H1 (cell line): ENCODE results near the gene MYPN. TPM values are rescaled to one million over a fixed set of nuclear protein-coding genes. Genes with fewer than 3 reads are reported as not detected.

ENCODE experiments used
- CTCF ChIA-PET: fragments of 300-600 bp; sonication (Branson Sonifier 250); formaldehyde crosslinking; loops from one replicate; lab custom pipeline; 2021; ENCODE audit not compliant: partially characterized antibody; lab: Charles Lee
- POLR2A ChIA-PET: fragments of 300-600 bp; sonication (Branson Sonifier 250); formaldehyde crosslinking; loops from one replicate; lab custom pipeline; 2021; ENCODE audit warnings: inconsistent platforms; ENCODE audit not compliant: partially characterized antibody; lab: Charles Lee
- DNase-seq, 2 experiments: peaks; one replicate each; pipeline versions ENCODE4 v3.0.0 to v3.0.0-alpha.2; 2010 to 2022; ENCODE audit warnings: low spot score in 2 of 2, low read depth in 1 of 2, mixed read lengths in 1 of 2
- FAIRE-seq: peaks from 2 replicates; lab custom pipeline; 2011; peaks lifted over from hg19 to GRCh38; lab: Jason Lieb, UNC
- H2AFZ ChIP-seq: 2 replicates; pipeline ENCODE4 v1.8.1; 2012; ENCODE audit warnings: low read length, inconsistent platforms
- H2AK5ac ChIP-seq: 2 replicates; pipeline ENCODE4 v1.6.1; 2013; ENCODE audit warnings: low read depth, low read length
- H2BK120ac ChIP-seq: replicated peaks from 2 replicates; pipeline ENCODE3; 2013; ENCODE audit warnings: low read depth, low read length, inconsistent platforms
- H2BK12ac ChIP-seq: 2 replicates; pipeline ENCODE4 v1.6.1; 2013; ENCODE audit warnings: low read depth, low read length
- H2BK15ac ChIP-seq: 2 replicates; pipeline ENCODE4 v1.6.1; 2013; ENCODE audit warnings: low read length
- H2BK20ac ChIP-seq: 2 replicates; pipeline ENCODE4 v1.6.1; 2013; ENCODE audit warnings: low read length
- H2BK5ac ChIP-seq: 2 replicates; pipeline ENCODE4 v1.6.1; 2013; ENCODE audit warnings: low read depth, low read length
- H3K14ac ChIP-seq: 2 replicates; pipeline ENCODE4 v1.6.1; 2013; ENCODE audit warnings: inconsistent platforms; ENCODE audit not compliant: insufficient read length
- H3K18ac ChIP-seq: 2 replicates; pipeline ENCODE4 v1.6.1; 2013; ENCODE audit warnings: low read length; ENCODE audit errors: extremely low read depth
- H3K23ac ChIP-seq: 2 replicates; pipeline ENCODE4 v1.6.1; 2013; ENCODE audit warnings: inconsistent platforms; ENCODE audit not compliant: insufficient read length
- H3K23me2 ChIP-seq: 2 replicates; pipeline ENCODE4 v1.6.1; 2013; ENCODE audit warnings: low read depth, low read length
- H3K27ac ChIP-seq: 2 replicates; pipeline ENCODE4 v1.6.1; 2011; ENCODE audit warnings: low read depth, low read length, inconsistent platforms
- H3K27me3 ChIP-seq, 4 experiments: replicated peaks in 1 of 4; 1 replicate in 1 of 4; 2 replicates in 3 of 4; pipeline versions ENCODE4 v1.6.1 to v1.8.1; 2011 to 2013; ENCODE audit warnings: low read length in 3 of 4, mild to moderate bottlenecking in 3 of 4, inconsistent platforms in 2 of 4, mixed read lengths in 2 of 4, moderate library complexity in 1 of 4; ENCODE audit not compliant: control insufficient read depth in 3 of 4, insufficient read depth in 3 of 4; ENCODE audit errors: extremely low read depth in 1 of 4
- H3K36me3 ChIP-seq, 4 experiments: 2 replicates each; pipeline versions ENCODE4 v1.6.1 to v1.8.1; 2011 to 2013; ENCODE audit warnings: mild to moderate bottlenecking in 4 of 4, low read length in 3 of 4, moderate library complexity in 2 of 4, control low read depth in 1 of 4, inconsistent platforms in 1 of 4; ENCODE audit not compliant: insufficient read depth in 4 of 4, control insufficient read depth in 2 of 4
- H3K4ac ChIP-seq: replicated peaks from 2 replicates; pipeline ENCODE3; 2013; ENCODE audit warnings: low read length, low read depth, mixed read lengths, inconsistent platforms; ENCODE audit not compliant: insufficient read length
- H3K4me1 ChIP-seq, 4 experiments: replicated peaks in 1 of 4; 1 replicate in 1 of 4; 2 replicates in 3 of 4; pipeline versions ENCODE4 v1.6.1 to v1.8.1; 2011 to 2013; ENCODE audit warnings: low read length in 3 of 4, inconsistent platforms in 2 of 4, mixed read lengths in 1 of 4; ENCODE audit not compliant: insufficient read depth in 4 of 4, control insufficient read depth in 3 of 4
- H3K4me2 ChIP-seq, 2 experiments: 2 replicates each; pipeline versions ENCODE4 v1.6.1 to v1.8.1; 2011 to 2013; ENCODE audit warnings: low read depth in 2 of 2, low read length in 2 of 2, control low read depth in 1 of 2, inconsistent platforms in 1 of 2, mild to moderate bottlenecking in 1 of 2; ENCODE audit not compliant: insufficient read depth in 1 of 2
- H3K4me3 ChIP-seq, 4 experiments: fragments of 200-600, 300-600 bp in 1 of 4; sonication (generic), shearing (Covaris generic), sonication (Bioruptor Twin) in 1 of 4; 2 replicates each; pipeline versions ENCODE4 v1.5.1 to v1.8.1; 2011 to 2016; ENCODE audit warnings: low read length in 4 of 4, low read depth in 3 of 4, control low read depth in 2 of 4, inconsistent platforms in 2 of 4, mild to moderate bottlenecking in 2 of 4, mixed read lengths in 1 of 4, moderate library complexity in 1 of 4; ENCODE audit not compliant: insufficient read depth in 2 of 4; ENCODE audit errors: extremely low read depth in 1 of 4
- H3K56ac ChIP-seq: replicated peaks from 2 replicates; pipeline ENCODE3; 2013; ENCODE audit warnings: low read depth, mild to moderate bottlenecking, mixed read lengths, low read length, inconsistent platforms; ENCODE audit not compliant: insufficient read length
- H3K79me1 ChIP-seq: 2 replicates; pipeline ENCODE4 v1.6.1; 2013; ENCODE audit warnings: low read depth, low read length, control low read depth
- H3K79me2 ChIP-seq, 2 experiments: 2 replicates each; pipeline versions ENCODE4 v1.6.1 to v1.8.1; 2012 to 2013; ENCODE audit warnings: low read length in 2 of 2, mild to moderate bottlenecking in 2 of 2, inconsistent platforms in 1 of 2; ENCODE audit not compliant: insufficient read depth in 2 of 2, control insufficient read depth in 1 of 2
- H3K9ac ChIP-seq, 4 experiments: replicated peaks in 1 of 4; 1 replicate in 1 of 4; 2 replicates in 3 of 4; pipeline versions ENCODE4 v1.6.1 to v1.8.1; 2011 to 2013; ENCODE audit warnings: low read depth in 3 of 4, low read length in 3 of 4, control low read depth in 2 of 4, mild to moderate bottlenecking in 2 of 4, moderate library complexity in 2 of 4, inconsistent platforms in 1 of 4; ENCODE audit errors: extremely low read depth in 1 of 4
- H3K9me3 ChIP-seq, 2 experiments: 2 replicates each; pipeline versions ENCODE4 v1.6.1 to v1.8.1; 2012 to 2013; ENCODE audit warnings: mild to moderate bottlenecking in 2 of 2, moderate library complexity in 2 of 2, control low read depth in 1 of 2, inconsistent platforms in 1 of 2, low read depth in 1 of 2, low read length in 1 of 2, mixed read lengths in 1 of 2; ENCODE audit not compliant: insufficient read depth in 2 of 2
- H4K20me1 ChIP-seq, 2 experiments: replicated peaks in 1 of 2; 2 replicates each; pipeline versions ENCODE3 to v1.8.1; 2011 to 2013; ENCODE audit warnings: inconsistent platforms in 2 of 2, low read length in 2 of 2, mild to moderate bottlenecking in 1 of 2; ENCODE audit not compliant: insufficient read depth in 2 of 2, control insufficient read depth in 1 of 2
- H4K5ac ChIP-seq: 2 replicates; pipeline ENCODE4 v1.6.1; 2013; ENCODE audit warnings: low read length, low read depth, mixed read lengths, inconsistent platforms; ENCODE audit not compliant: insufficient read length
- H4K8ac ChIP-seq: 2 replicates; pipeline ENCODE4 v1.8.0; 2013; ENCODE audit warnings: mild to moderate bottlenecking, moderate library complexity, low read length, inconsistent platforms; ENCODE audit not compliant: insufficient read depth; ENCODE audit errors: extremely low read depth
- H4K91ac ChIP-seq: replicated peaks from 2 replicates; pipeline ENCODE3; 2013; ENCODE audit warnings: low read length, mixed read lengths, inconsistent platforms; ENCODE audit not compliant: insufficient read length
- BRCA1 ChIP-seq: IDR thresholded peaks from 2 replicates; pipeline ENCODE4 v1.6.1; 2012; ENCODE audit warnings: low read depth, low read length, improper control_type of control experiment
- CBX5 ChIP-seq: fragments of 300-800, 300-1000 bp; sonication (generic); IDR thresholded peaks from 2 replicates; pipeline ENCODE4 v1.7.1; 2016; ENCODE audit warnings: antibody characterized with exemption, low read length, low read depth
- CHD2 ChIP-seq: IDR thresholded peaks from 2 replicates; pipeline ENCODE4 v1.6.1; 2012; ENCODE audit warnings: low read length, improper control_type of control experiment
- CTCF ChIP-seq, 3 experiments: IDR thresholded peaks; 1 replicate in 2 of 3; 2 replicates in 1 of 3; pipeline versions ENCODE4 v1.5.1 to v1.6.1; 2011; ENCODE audit warnings: low read length in 3 of 3, mild to moderate bottlenecking in 3 of 3, inconsistent platforms in 2 of 3, low read depth in 1 of 3, moderate library complexity in 1 of 3; ENCODE audit not compliant: insufficient read depth in 1 of 3; ENCODE audit errors: control extremely low read depth in 1 of 3
- JUN ChIP-seq: IDR thresholded peaks from 2 replicates; pipeline ENCODE4 v1.6.1; 2011; ENCODE audit warnings: low read depth, mild to moderate bottlenecking, improper control_type of control experiment, low read length
- JUND ChIP-seq: IDR thresholded peaks from 2 replicates; pipeline ENCODE4 v1.6.1; 2011; ENCODE audit warnings: mild to moderate bottlenecking, improper control_type of control experiment, low read length
- KDM4A ChIP-seq: IDR thresholded peaks from one replicate; pipeline ENCODE4 v1.7.1; 2012; ENCODE audit warnings: low read depth, mild to moderate bottlenecking, moderate library complexity, low read length, inconsistent platforms; ENCODE audit not compliant: severe bottlenecking
- POU5F1 ChIP-seq: IDR thresholded peaks from 2 replicates; pipeline ENCODE4 v1.6.1; 2011; ENCODE audit warnings: low read depth, mild to moderate bottlenecking, low read length, moderate library complexity
- SP4 ChIP-seq: IDR thresholded peaks from 2 replicates; pipeline ENCODE4 v1.6.1; 2012; ENCODE audit warnings: low read length, inconsistent platforms
- TAF1 ChIP-seq: IDR thresholded peaks from 2 replicates; pipeline ENCODE4 v1.6.1; 2011; ENCODE audit warnings: mild to moderate bottlenecking, low read depth, low read length
- TEAD4 ChIP-seq: IDR thresholded peaks from 2 replicates; pipeline ENCODE4 v1.6.1; 2012; ENCODE audit warnings: low read depth, low read length, inconsistent platforms, mixed read lengths
- USF2 ChIP-seq: IDR thresholded peaks from 2 replicates; pipeline ENCODE4 v1.6.1; 2011; ENCODE audit warnings: low read length, improper control_type of control experiment
- WGBS, 2 experiments: shearing (Covaris generic) in 1 of 2; methylation state at CpG; one replicate each; pipeline versions ENCODE4 v1.1.6 to v1.1.7; 2013 to 2015; ENCODE audit warnings: low lambda C conversion rate in 2 of 2, mixed read lengths in 2 of 2, inconsistent platforms in 1 of 2, low coverage in 1 of 2, missing lambda C conversion rate in 1 of 2; ENCODE audit not compliant: insufficient replicate concordance in 2 of 2, insufficient coverage in 1 of 2, insufficient read length in 1 of 2; ENCODE audit errors: extremely low coverage in 1 of 2, missing lambda C conversion rate in 1 of 2; 5-methylcytosine and 5-hydroxymethylcytosine counted together
- polyA plus RNA-seq, 7 experiments: library from polyadenylated mRNA; depleted of rRNA in 3 of 7; stranded (reverse) in 5 of 7; unstranded in 2 of 7; fragments of >200 nt in 5 of 7; fragments of 200-250 nt in 2 of 7; gene quantifications; 1 replicate in 5 of 7; 2 replicates in 1 of 7; 4 replicates in 1 of 7; pipeline versions ENCODE4 v1.2.1 to v1.2.3, GENCODE V29; 2011 to 2013; ENCODE audit warnings: missing spikeins in 2 of 7, mixed read lengths in 2 of 7
- total RNA-seq: library from RNA; stranded (reverse); fragmentation: NEBNext Ultra II Directional; extraction: Animal tissue kit (Norgen Biotek cat#: 25700); gene quantifications from 2 replicates; pipeline ENCODE4 v1.2.1, GENCODE V29; 2021

The MYPN gene
- total and polyA plus RNA-seq, 2 of the 8 experiments (the other 6 are each of a cell fraction or from before 2014, with no cell fraction given), result not detected

GRCh38 chr10:68165643-68166042 is 56.4 kb downstream of the MYPN start:
- no peak overlapping the region for H3K4me2 ChIP-seq
- H3K79me1 ChIP-seq, result no peaks in the 10 kb centered on the region
- no peak overlapping the region for H2BK20ac ChIP-seq
- no peak overlapping the region for H4K5ac ChIP-seq
- ChIA-PET CTCF (interaction anchor here (0.7 to 1.3 kb wide), 4 partner anchors 9 to 239 kb away, joined by 3 to 4 read pairs (median 4); no protein-coding TSS in a partner anchor), POLR2A (no interaction called here)
- no peak overlapping the region for H2BK5ac ChIP-seq
- no peak overlapping the region for H2BK120ac ChIP-seq
- H4K20me1 ChIP-seq, result no peaks in the 10 kb centered on the region
- H2BK12ac ChIP-seq, result no peak overlapping the region
- no peaks in the 10 kb centered on the region for H3K23me2 ChIP-seq
- no peak overlapping the region for H3K4ac ChIP-seq
- no peak overlapping the region for H3K4me3 ChIP-seq
- H3K4me1 ChIP-seq, result no peaks in the 10 kb centered on the region
- no peaks in the 10 kb centered on the region for H3K9me3 ChIP-seq
- no peak overlapping the region for H3K23ac ChIP-seq
- H3K56ac ChIP-seq, result no peak overlapping the region
- H2AK5ac ChIP-seq, result no peak overlapping the region
- H3K36me3 ChIP-seq, result no peaks in the 10 kb centered on the region
- H2AFZ ChIP-seq, result no peak overlapping the region
- DNase-seq (no peak), FAIRE-seq (no peak)
- no peaks in the 10 kb centered on the region for H3K79me2 ChIP-seq
- no peak overlapping the region for H3K18ac ChIP-seq
- no peak overlapping the region for H3K9ac ChIP-seq
- WGBS, 2 experiments, result 95% methylated on average over 3 of the region's 3 CpGs; no CpG with 5 or more reads in 1 of the 2 experiments
- no peak overlapping the region for H4K8ac ChIP-seq
- no peaks in the 10 kb centered on the region for H3K27me3 ChIP-seq
- no peak overlapping the region for H3K27ac ChIP-seq
- no peak overlapping the region for H3K14ac ChIP-seq
- no peak overlapping the region for H2BK15ac ChIP-seq
- no peak overlapping the region for H4K91ac ChIP-seq
- no peak for TF ChIP-seq USF2
- no peak for TF ChIP-seq CHD2
- no peak for TF ChIP-seq JUN
- no peak for TF ChIP-seq TEAD4
- no peak for TF ChIP-seq CTCF (IDR thresholded peaks at IDR 0.05; ENCODE audit: control extremely low read depth in 1 of 3, insufficient read depth in 1 of 3, low read depth in 1 of 3, low read length in 3 of 3)
- no peak for TF ChIP-seq CBX5
- no peak for TF ChIP-seq JUND
- TF ChIP-seq KDM4A, result no peak
- TF ChIP-seq TAF1, result no peak
- TF ChIP-seq BRCA1, result no peak
- TF ChIP-seq POU5F1, result no peak
- TF ChIP-seq SP4, result no peak
